Suprapubic skin (tissue), 4 donors: Measurements from ENCODE around the gene EMP3.

ENCODE experiments used
- CTCF ChIP-seq, 2 donors: fragments of 200-600 bp in 1 of 2; fragments of 450-650 bp in 1 of 2; sonication (generic) in 1 of 2; IDR thresholded peaks; one replicate each; pipeline ENCODE4 v1.5.1; 2016 to 2019; ENCODE audit warnings: antibody characterized with exemption in 2 of 2, mild to moderate bottlenecking in 1 of 2, moderate library complexity in 1 of 2
- EP300 ChIP-seq: sonication (generic); formaldehyde crosslinking; IDR thresholded peaks from one replicate; pipeline ENCODE4 v1.6.1; 2017; ENCODE audit warnings: antibody characterized with exemption
- POLR2A ChIP-seq, 2 donors: fragments of 450-650 bp; IDR thresholded peaks; one replicate each; pipeline ENCODE4 v1.6.1; 2017; ENCODE audit warnings: antibody characterized with exemption in 2 of 2, mild to moderate bottlenecking in 2 of 2, moderate library complexity in 2 of 2
- POLR2AphosphoS5 ChIP-seq, 3 donors: sonication (generic); formaldehyde crosslinking; IDR thresholded peaks; one replicate each; pipeline ENCODE4 v1.6.1; 2017; ENCODE audit warnings: antibody characterized with exemption in 3 of 3

GRCh38 chr19:48362716-48363499, 37.6 kb downstream of the EMP3 start:
- no peak for TF ChIP-seq CTCF (IDR thresholded peaks at IDR 0.05)
- TF ChIP-seq EP300, result no peak
- no peak for TF ChIP-seq POLR2A (IDR thresholded peaks at IDR 0.05)
- peak in 1 of 3 donors; percentile 79 for TF ChIP-seq POLR2AphosphoS5 (IDR thresholded peaks at IDR 0.05)
